Measurements from ENCODE around the gene CPA4. TPM values are rescaled to one million over a fixed set of nuclear protein-coding genes. Genes with fewer than 3 reads are reported as not detected.
"Not testable (repeated sequence)": the region's sequence is repeated elsewhere in the genome, so short reads cannot be mapped to it uniquely, and the experiment has no call there.

The CPA4 gene
- total RNA-seq, 1 donor from 2014 or later, result 10.3 TPM

- Mint-ChIP-seq H3K27ac (ENCODE audit: unreplicated experiment) (no peak overlapping the region), H3K36me3 (ENCODE audit: low read depth) (no peaks in the 10 kb centered on the region), H3K4me1 (ENCODE audit: low read depth) (no peaks in the 10 kb centered on the region), H3K4me3 (ENCODE audit: unreplicated experiment) (no peak overlapping the region), H3K9me3 (ENCODE audit: low read depth) (no peaks in the 10 kb centered on the region), H3K27me3 (ENCODE audit: low read depth) (no peaks in the 10 kb centered on the region)
- TF ChIP-seq, protein P1, sequence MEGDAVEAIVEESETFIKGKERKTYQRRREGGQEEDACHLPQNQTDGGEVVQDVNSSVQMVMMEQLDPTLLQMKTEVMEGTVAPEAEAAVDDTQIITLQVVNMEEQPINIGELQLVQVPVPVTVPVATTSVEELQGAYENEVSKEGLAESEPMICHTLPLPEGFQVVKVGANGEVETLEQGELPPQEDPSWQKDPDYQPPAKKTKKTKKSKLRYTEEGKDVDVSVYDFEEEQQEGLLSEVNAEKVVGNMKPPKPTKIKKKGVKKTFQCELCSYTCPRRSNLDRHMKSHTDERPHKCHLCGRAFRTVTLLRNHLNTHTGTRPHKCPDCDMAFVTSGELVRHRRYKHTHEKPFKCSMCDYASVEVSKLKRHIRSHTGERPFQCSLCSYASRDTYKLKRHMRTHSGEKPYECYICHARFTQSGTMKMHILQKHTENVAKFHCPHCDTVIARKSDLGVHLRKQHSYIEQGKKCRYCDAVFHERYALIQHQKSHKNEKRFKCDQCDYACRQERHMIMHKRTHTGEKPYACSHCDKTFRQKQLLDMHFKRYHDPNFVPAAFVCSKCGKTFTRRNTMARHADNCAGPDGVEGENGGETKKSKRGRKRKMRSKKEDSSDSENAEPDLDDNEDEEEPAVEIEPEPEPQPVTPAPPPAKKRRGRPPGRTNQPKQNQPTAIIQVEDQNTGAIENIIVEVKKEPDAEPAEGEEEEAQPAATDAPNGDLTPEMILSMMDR (IDR thresholded peaks at IDR 0.05), result no peak
- DNase-seq (ENCODE audit: low spot score), result no peak
Measured at GRCh38 chr7:130314305-130314704, 21.3 kb downstream of the CPA4 start.

DNA sequence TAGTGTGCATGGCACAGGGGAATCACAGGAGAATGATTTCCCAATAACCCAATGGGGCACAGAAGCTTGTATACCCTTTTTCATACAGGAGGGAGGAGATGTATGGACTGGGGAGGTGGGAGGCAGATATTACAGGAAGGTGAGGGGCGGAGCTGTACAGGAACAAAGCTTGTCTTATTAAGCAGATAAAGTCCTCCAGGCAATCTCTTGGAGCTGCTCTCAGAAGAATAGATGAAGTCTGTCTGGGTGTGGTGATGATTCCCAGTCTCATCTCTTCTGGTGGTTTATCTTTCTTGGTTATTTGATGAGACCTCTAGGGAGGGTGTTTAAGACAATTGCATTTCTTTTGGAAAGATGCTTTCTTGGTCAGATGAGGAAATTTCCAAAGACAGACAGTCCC, 26.6 kb downstream of the CPA4 start:
- Mint-ChIP-seq H3K9me3 (ENCODE audit: low read depth) (no peaks in the 10 kb centered on the region), H3K4me1 (ENCODE audit: low read depth) (no peaks in the 10 kb centered on the region), H3K27me3 (ENCODE audit: low read depth) (no peaks in the 10 kb centered on the region), H3K27ac (ENCODE audit: unreplicated experiment) (no peak overlapping the region), H3K4me3 (ENCODE audit: unreplicated experiment) (no peak overlapping the region), H3K36me3 (ENCODE audit: low read depth) (no peaks in the 10 kb centered on the region)
- TF ChIP-seq, protein P1 (IDR thresholded peaks at IDR 0.05), result no peak
- no peak for DNase-seq (ENCODE audit: low spot score)

- H3K36me3 Mint-ChIP-seq (ENCODE audit: low read depth); DNase-seq (ENCODE audit: low spot score); H3K27ac Mint-ChIP-seq (ENCODE audit: unreplicated experiment); H3K27me3 Mint-ChIP-seq (ENCODE audit: low read depth); H3K4me3 Mint-ChIP-seq (ENCODE audit: unreplicated experiment); H3K9me3 Mint-ChIP-seq (ENCODE audit: low read depth); H3K4me1 Mint-ChIP-seq (ENCODE audit: low read depth): not testable (repeated sequence)
Measured at GRCh38 chr7:130321542-130322229, 28.7 kb downstream of the CPA4 start.

- TF ChIP-seq, protein P1 (IDR thresholded peaks at IDR 0.05), result no peak
- Mint-ChIP-seq H3K9me3 (ENCODE audit: low read depth) (no peaks in the 10 kb centered on the region), H3K4me3 (ENCODE audit: unreplicated experiment) (no peak overlapping the region), H3K27me3 (ENCODE audit: low read depth) (no peaks in the 10 kb centered on the region), H3K36me3 (ENCODE audit: low read depth) (peaks cover 1% of the 10 kb centered on the region), H3K4me1 (ENCODE audit: low read depth) (no peaks in the 10 kb centered on the region), H3K27ac (ENCODE audit: unreplicated experiment) (no peak overlapping the region)
- DNase-seq (ENCODE audit: low spot score), result no peak
Measured at GRCh38 chr7:130322615-130323014, 29.7 kb downstream of the CPA4 start.

GRCh38 chr7:130324306-130324943, 31.5 kb downstream of the CPA4 start:
- H3K4me3 Mint-ChIP-seq (ENCODE audit: unreplicated experiment), result no peak overlapping the region
- DNase-seq (ENCODE audit: low spot score), result no peak
- H3K27me3 Mint-ChIP-seq (ENCODE audit: low read depth), result no peaks in the 10 kb centered on the region
- TF ChIP-seq, protein P1 (IDR thresholded peaks at IDR 0.05), result no peak
- no peaks in the 10 kb centered on the region for H3K9me3 Mint-ChIP-seq (ENCODE audit: low read depth)
- no peaks in the 10 kb centered on the region for H3K4me1 Mint-ChIP-seq (ENCODE audit: low read depth)
- H3K36me3 Mint-ChIP-seq (ENCODE audit: low read depth), result peaks cover 1% of the 10 kb centered on the region
- no peak overlapping the region for H3K27ac Mint-ChIP-seq (ENCODE audit: unreplicated experiment)

DNA sequence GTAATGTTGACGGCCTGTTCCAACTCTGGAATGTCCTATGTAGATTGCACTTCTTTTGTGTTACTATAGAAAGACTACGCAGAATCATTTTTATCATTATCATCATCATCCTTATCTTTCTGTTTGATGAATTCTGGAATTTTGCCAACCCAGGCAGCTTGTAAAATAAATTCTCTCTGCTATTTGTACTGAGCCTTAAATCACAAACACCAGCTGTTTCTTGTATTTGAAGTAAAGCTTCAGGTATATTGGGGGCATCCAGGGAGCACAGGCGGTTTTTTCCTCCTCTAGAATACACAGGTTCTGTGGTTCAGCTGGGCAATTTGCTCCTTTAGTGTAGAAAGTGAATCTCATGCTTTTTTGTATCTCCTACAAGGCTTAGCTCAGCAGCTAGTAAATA, 36.7 kb downstream of the CPA4 start:
- H3K4me1 Mint-ChIP-seq (ENCODE audit: low read depth), result peaks cover 6% of the 10 kb centered on the region
- no peak overlapping the region for H3K27ac Mint-ChIP-seq (ENCODE audit: unreplicated experiment)
- H3K9me3 Mint-ChIP-seq (ENCODE audit: low read depth), result no peaks in the 10 kb centered on the region
- H3K27me3 Mint-ChIP-seq (ENCODE audit: low read depth), result no peaks in the 10 kb centered on the region
- DNase-seq (ENCODE audit: low spot score), result no peak
- peaks cover 1% of the 10 kb centered on the region for H3K36me3 Mint-ChIP-seq (ENCODE audit: low read depth)
- TF ChIP-seq, protein P1 (IDR thresholded peaks at IDR 0.05), result no peak
- H3K4me3 Mint-ChIP-seq (ENCODE audit: unreplicated experiment), result no peak overlapping the region
